DOHH2 (cell line): ENCODE measurements around the gene ABR.

ENCODE experiments used
- H3F3A ChIP-seq: fragments of 200-600 bp; sonication (generic), shearing (Covaris generic); 2 replicates; pipeline ENCODE4 v1.6.0; 2016; ENCODE audit warnings: antibody characterized with exemption, mild to moderate bottlenecking; ENCODE audit not compliant: control insufficient read depth, insufficient read depth
- H3K27ac ChIP-seq: fragments of 200-600 bp; sonication (generic); 2 replicates; pipeline ENCODE4 v1.5.1; 2014; ENCODE audit warnings: low read depth, mild to moderate bottlenecking, low read length, moderate library complexity
- H3K27me3 ChIP-seq: fragments of 200-600 bp; sonication (generic); 2 replicates; pipeline ENCODE4 v1.6.1; 2014; ENCODE audit warnings: mild to moderate bottlenecking, low read length, mixed read lengths; ENCODE audit not compliant: control insufficient read depth
- H3K36me3 ChIP-seq: fragments of 200-600 bp; sonication (generic); 2 replicates; pipeline ENCODE4 v1.6.1; 2014; ENCODE audit warnings: mild to moderate bottlenecking, low read length, moderate library complexity, mixed read lengths; ENCODE audit not compliant: control insufficient read depth
- H3K4me1 ChIP-seq: fragments of 200-600 bp; sonication (generic); 2 replicates; pipeline ENCODE4 v1.6.1; 2014; ENCODE audit warnings: mild to moderate bottlenecking, low read length, mixed read lengths; ENCODE audit not compliant: control insufficient read depth
- H3K4me2 ChIP-seq: fragments of 200-600 bp; sonication (generic); 2 replicates; pipeline ENCODE4 v1.6.0; 2014; ENCODE audit warnings: mild to moderate bottlenecking, low read length, moderate library complexity
- H3K4me3 ChIP-seq: fragments of 200-600 bp; sonication (generic); 2 replicates; pipeline ENCODE4 v1.5.1; 2014; ENCODE audit warnings: mild to moderate bottlenecking, low read length, mixed read lengths
- H3K79me2 ChIP-seq: fragments of 200-600 bp; sonication (generic); 2 replicates; pipeline ENCODE4 v1.6.1; 2014; ENCODE audit warnings: mild to moderate bottlenecking, low read length, mixed read lengths; ENCODE audit not compliant: control insufficient read depth
- H3K9me2 ChIP-seq: fragments of 200-600 bp; sonication (generic); replicated peaks from 2 replicates; pipeline ENCODE4 v1.6.1; 2014; ENCODE audit warnings: mild to moderate bottlenecking, low read length, mixed read lengths; ENCODE audit not compliant: control insufficient read depth
- H3K9me3 ChIP-seq: fragments of 200-600 bp; sonication (generic); 2 replicates; pipeline ENCODE4 v1.6.1; 2014; ENCODE audit warnings: antibody characterized with exemption, low read length, mixed read lengths; ENCODE audit not compliant: control insufficient read depth, insufficient read depth
- H4K20me1 ChIP-seq: fragments of 200-600 bp; sonication (generic); 2 replicates; pipeline ENCODE4 v1.6.0; 2014; ENCODE audit warnings: low read depth, mild to moderate bottlenecking, antibody characterized with exemption, low read length, moderate library complexity; ENCODE audit not compliant: control insufficient read depth, insufficient read depth
- EZH2phosphoT487 ChIP-seq: fragments of 200-600 bp; sonication (generic); IDR thresholded peaks from 2 replicates; pipeline ENCODE4 v1.6.1; 2017; ENCODE audit warnings: borderline replicate concordance, mild to moderate bottlenecking, antibody characterized with exemption, low read length, moderate library complexity, mixed read lengths
- TF ChIP-seq, protein P1 (sequence below): fragments of 200-600 bp; sonication (generic); IDR thresholded peaks from one replicate; pipeline ENCODE4 v1.5.1; 2014; ENCODE audit warnings: antibody characterized with exemption, mild to moderate bottlenecking, low read depth, low read length; ENCODE audit not compliant: poor library complexity, severe bottlenecking

Gene ABR

DNA sequence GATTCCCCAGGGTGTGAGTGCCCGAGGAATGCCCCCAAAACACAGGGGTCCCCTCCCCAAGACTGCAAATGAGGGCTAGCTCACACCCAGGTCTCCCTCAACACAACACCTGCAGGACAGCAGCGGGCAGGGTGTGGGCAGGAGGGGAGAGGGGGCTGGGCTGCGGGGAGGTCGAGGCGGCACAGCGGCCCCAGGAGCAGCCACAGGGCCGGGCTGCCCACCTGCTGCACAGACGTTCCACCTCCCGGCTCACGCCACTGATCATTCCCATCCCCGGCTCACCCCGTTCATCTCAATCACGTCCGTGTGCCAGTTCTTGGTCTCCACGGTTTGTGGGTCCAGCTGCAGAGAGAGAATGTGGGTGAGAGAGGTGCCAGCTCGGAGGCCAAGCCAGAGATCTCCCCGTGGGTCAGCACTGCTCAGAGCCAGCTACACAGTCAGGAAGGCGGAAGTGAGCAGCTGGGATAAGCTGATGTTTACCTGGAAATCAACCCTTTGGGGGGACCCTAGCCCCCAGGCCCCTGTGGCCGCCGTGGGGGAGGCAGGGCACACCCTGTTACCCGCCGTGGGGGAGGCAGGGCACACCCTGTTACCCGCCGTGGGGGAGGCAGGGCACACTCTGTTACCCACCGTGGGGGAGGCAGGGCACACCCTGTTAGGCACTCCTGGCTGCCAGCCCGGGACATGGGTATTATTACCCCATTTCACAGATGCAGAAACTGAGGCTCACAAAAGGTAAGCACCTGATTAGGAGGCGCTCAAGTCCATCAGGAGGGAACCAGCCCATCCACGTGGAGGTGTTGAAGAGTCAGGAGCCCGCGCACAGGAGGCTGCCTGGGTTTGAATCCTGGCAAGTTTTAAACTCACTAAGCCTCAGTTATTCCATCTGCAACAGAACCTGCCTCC is 166.7 kb downstream of the ABR start:
- H3K36me3 ChIP-seq: peaks cover 54% of the 10 kb centered on the region
- H3K27ac ChIP-seq: no peak overlapping the region

DNA sequence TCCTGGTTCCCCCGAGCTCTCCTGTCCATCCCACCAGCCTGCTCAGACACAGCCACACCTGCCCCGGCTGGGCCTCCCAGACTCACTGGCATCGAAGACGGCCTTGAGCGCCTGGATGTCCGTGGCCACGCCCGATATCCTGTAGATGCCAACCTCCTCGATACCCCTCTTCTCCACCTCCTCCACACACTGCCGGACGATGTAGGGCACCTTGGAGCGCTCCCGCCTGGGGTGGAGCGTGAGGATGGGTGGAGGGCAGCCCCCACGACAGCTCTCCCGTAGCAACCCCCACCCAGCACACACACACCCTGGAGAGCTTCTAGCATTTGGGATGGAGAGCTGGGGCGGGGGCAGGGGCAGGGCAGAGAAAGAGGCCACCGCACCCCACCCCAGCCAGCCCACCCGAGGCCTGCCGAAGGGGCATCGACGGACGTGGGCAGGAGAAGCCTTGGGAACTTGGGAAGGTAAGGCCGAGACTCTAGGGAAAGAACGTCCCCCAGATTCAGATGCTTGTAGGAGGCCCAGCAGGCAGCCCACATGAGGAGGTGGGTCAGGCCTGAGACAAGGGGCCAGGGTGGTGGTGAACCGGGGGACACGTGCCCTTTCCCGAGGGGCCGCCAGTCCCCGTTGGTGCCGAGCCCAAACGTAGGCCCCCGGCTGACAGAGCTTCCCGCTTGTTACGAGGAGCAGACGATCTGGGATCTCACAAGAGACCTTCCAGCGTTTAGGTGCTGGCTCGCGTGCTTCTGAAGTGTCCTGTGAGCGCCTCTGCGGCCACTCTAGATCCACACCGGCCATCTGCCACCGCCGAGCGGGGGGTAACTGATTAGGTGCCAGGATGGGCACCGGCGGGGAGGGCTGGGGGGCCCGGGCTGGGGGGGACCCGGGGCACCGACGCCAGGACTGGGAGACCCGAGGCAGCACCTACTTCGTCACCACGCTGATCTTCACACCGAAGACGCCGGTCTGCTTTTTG is 167.7 kb downstream of the ABR start:
- Histone ChIP-seq H3K4me3 (no peak overlapping the region), H3K4me2 (no peak overlapping the region), H4K20me1 (no peaks in the 10 kb centered on the region), H3K9me3 (no peaks in the 10 kb centered on the region), H3K4me1 (no peaks in the 10 kb centered on the region), H3K27me3 (no peaks in the 10 kb centered on the region), H3K27ac (no peak overlapping the region), H3K36me3 (peaks cover 65% of the 10 kb centered on the region), H3K79me2 (no peaks in the 10 kb centered on the region), H3K9me2 (no peaks in the 10 kb centered on the region), H3F3A (peaks cover 3% of the 10 kb centered on the region; the same call in 1 of the 2 replicates)
- TF ChIP-seq, protein P1, sequence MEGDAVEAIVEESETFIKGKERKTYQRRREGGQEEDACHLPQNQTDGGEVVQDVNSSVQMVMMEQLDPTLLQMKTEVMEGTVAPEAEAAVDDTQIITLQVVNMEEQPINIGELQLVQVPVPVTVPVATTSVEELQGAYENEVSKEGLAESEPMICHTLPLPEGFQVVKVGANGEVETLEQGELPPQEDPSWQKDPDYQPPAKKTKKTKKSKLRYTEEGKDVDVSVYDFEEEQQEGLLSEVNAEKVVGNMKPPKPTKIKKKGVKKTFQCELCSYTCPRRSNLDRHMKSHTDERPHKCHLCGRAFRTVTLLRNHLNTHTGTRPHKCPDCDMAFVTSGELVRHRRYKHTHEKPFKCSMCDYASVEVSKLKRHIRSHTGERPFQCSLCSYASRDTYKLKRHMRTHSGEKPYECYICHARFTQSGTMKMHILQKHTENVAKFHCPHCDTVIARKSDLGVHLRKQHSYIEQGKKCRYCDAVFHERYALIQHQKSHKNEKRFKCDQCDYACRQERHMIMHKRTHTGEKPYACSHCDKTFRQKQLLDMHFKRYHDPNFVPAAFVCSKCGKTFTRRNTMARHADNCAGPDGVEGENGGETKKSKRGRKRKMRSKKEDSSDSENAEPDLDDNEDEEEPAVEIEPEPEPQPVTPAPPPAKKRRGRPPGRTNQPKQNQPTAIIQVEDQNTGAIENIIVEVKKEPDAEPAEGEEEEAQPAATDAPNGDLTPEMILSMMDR: no peak
- no peak for TF ChIP-seq EZH2phosphoT487

More for the DNA sequence above, 166.7 kb downstream of the ABR start:
- H3K27me3 ChIP-seq: no peaks in the 10 kb centered on the region
- H3K4me3 ChIP-seq: no peak overlapping the region
- no peaks in the 10 kb centered on the region for H4K20me1 ChIP-seq
- no peaks in the 10 kb centered on the region for H3K4me1 ChIP-seq
- TF ChIP-seq, protein P1: no peak
- TF ChIP-seq EZH2phosphoT487: no peak
- no peaks in the 10 kb centered on the region for H3K79me2 ChIP-seq
- no peaks in the 10 kb centered on the region for H3K9me3 ChIP-seq
- no peak overlapping the region for H3K4me2 ChIP-seq
- no peaks in the 10 kb centered on the region for H3K9me2 ChIP-seq
- H3F3A ChIP-seq: peaks cover 3% of the 10 kb centered on the region; the same call in 1 of the 2 replicates

- H3K4me3 ChIP-seq: no peak overlapping the region
- TF ChIP-seq EZH2phosphoT487: no peak
- H3K9me2 ChIP-seq: no peaks in the 10 kb centered on the region
- H3F3A ChIP-seq: peaks cover 3% of the 10 kb centered on the region; the same call in 1 of the 2 replicates
- H3K9me3 ChIP-seq: no peaks in the 10 kb centered on the region
- H3K27ac ChIP-seq: no peak overlapping the region
- H4K20me1 ChIP-seq: no peaks in the 10 kb centered on the region
- no peaks in the 10 kb centered on the region for H3K27me3 ChIP-seq
- no peaks in the 10 kb centered on the region for H3K79me2 ChIP-seq
- H3K4me2 ChIP-seq: no peak overlapping the region
- peaks cover 68% of the 10 kb centered on the region for H3K36me3 ChIP-seq
- no peaks in the 10 kb centered on the region for H3K4me1 ChIP-seq
Measured at GRCh38 chr17:1011138-1011537, 168.6 kb downstream of the ABR start.
